HEK293T (cell line): Measurements from ENCODE around the gene TMEM117.

Experiments
- CTBP1 ChIP-seq: fragments of 450-650 bp; IDR thresholded peaks from 2 replicates; pipeline ENCODE4 v1.6.1; 2016; ENCODE audit warnings: borderline replicate concordance
- FOXA1 ChIP-seq: fragments of 450-650 bp; IDR thresholded peaks from 2 replicates; pipeline ENCODE4 v1.6.1; 2016; ENCODE audit warnings: mild to moderate bottlenecking
- FOXK2 ChIP-seq: fragments of 450-650 bp; IDR thresholded peaks from 2 replicates; pipeline ENCODE4 v1.6.1; 2016; ENCODE audit warnings: mild to moderate bottlenecking
- FOXM1 ChIP-seq: fragments of 450-650 bp; IDR thresholded peaks from 2 replicates; pipeline ENCODE4 v1.6.1; 2017; ENCODE audit warnings: mild to moderate bottlenecking, borderline replicate concordance
- LEF1 ChIP-seq: fragments of 450-650 bp; IDR thresholded peaks from 2 replicates; pipeline ENCODE4 v1.6.1; 2017; ENCODE audit warnings: mild to moderate bottlenecking, borderline replicate concordance
- TARDBP ChIP-seq: fragments of 450-650 bp; IDR thresholded peaks from 2 replicates; pipeline ENCODE4 v1.6.1; 2016

GRCh38 chr12:43914391-43914790 is 78.5 kb downstream of the TMEM117 start:
- no peak for TF ChIP-seq CTBP1
- no peak for TF ChIP-seq FOXM1
- no peak for TF ChIP-seq TARDBP
- TF ChIP-seq FOXK2, result no peak
- TF ChIP-seq LEF1, result no peak
- TF ChIP-seq FOXA1, result no peak
